ENCODE measurements around the gene SBF2. TPM values are rescaled to one million over a fixed set of nuclear protein-coding genes. Genes with fewer than 3 reads are reported as not detected.

SBF2 gene
- total RNA-seq, 4 donors from 2014 or later, result 20.6 to 48.6 (median 26.0) TPM

GRCh38 chr11:10309163-10310093, 15.4 kb upstream of the SBF2 start:
- no peaks in the 10 kb centered on the region for H3K9me3 ChIP-seq
- peaks cover 30 to 60% (median 32%) of the 10 kb centered on the region in 3 donors for H3K4me1 ChIP-seq
- H3K4me3 ChIP-seq, result peak overlapping the region in 1 of 4 donors; percentile 84
- intact Hi-C loops (cut with DNase I), result loop anchor here (5.0 to 10.0 kb wide), 2 partner anchors 97 to 325 kb away; no protein-coding TSS in a partner anchor
- 19 to 31% methylated on average over 7 to 9 of the region's 12 CpGs for WGBS, 2 donors
- peaks cover 0 to 14% (median 0%) of the 10 kb centered on the region in 4 donors for H3K27me3 ChIP-seq
- TF ChIP-seq CTCF (IDR thresholded peaks at IDR 0.05) (no peak), POLR2A (IDR thresholded peaks at IDR 0.05) (no peak)
- H3K27ac ChIP-seq, result peak overlapping the region; percentile 86 to 96 (median 92)
- H3K36me3 ChIP-seq, result no peaks in the 10 kb centered on the region
- DNase-seq, result no peak

GRCh38 chr11:10308201-10308954, 14.4 kb upstream of the SBF2 start:
- 21% methylated on average over 15 to 16 of the region's 16 CpGs for WGBS, 2 donors
- peaks cover 30 to 71% (median 43%) of the 10 kb centered on the region in 3 donors for H3K4me1 ChIP-seq
- no peak for DNase-seq
- no peaks in the 10 kb centered on the region for H3K36me3 ChIP-seq
- peak overlapping the region; percentile 61 to 84 (median 78) for H3K4me3 ChIP-seq
- intact Hi-C loops (cut with DNase I), result loop anchor here (5.0 to 10.0 kb wide), 2 partner anchors 96 to 324 kb away; no protein-coding TSS in a partner anchor
- H3K27me3 ChIP-seq, result peaks cover 0 to 14% (median 0%) of the 10 kb centered on the region in 4 donors
- H3K9me3 ChIP-seq, result no peaks in the 10 kb centered on the region
- TF ChIP-seq CTCF (IDR thresholded peaks at IDR 0.05) (no peak), POLR2A (IDR thresholded peaks at IDR 0.05) (no peak)
- H3K27ac ChIP-seq, result peak overlapping the region; percentile 86 to 96 (median 92)

GRCh38 chr11:10307400-10308200, 13.6 kb upstream of the SBF2 start:
- peak in 2 of 4 donors; percentile 8 to 31 for TF ChIP-seq POLR2A (IDR thresholded peaks at IDR 0.05)
- peak; percentile 98 to 100 (median 99) for TF ChIP-seq CTCF (IDR thresholded peaks at IDR 0.05)
- H3K36me3 ChIP-seq, result no peaks in the 10 kb centered on the region
- intact Hi-C loops (cut with DNase I), result loop anchor here (5.0 to 10.0 kb wide), 2 partner anchors 95 to 323 kb away; no protein-coding TSS in a partner anchor
- H3K9me3 ChIP-seq, result no peaks in the 10 kb centered on the region
- H3K4me3 ChIP-seq, result peak overlapping the region; percentile 61 to 84 (median 78)
- H3K4me1 ChIP-seq, result peaks cover 30 to 74% (median 43%) of the 10 kb centered on the region in 3 donors
- peak overlapping the region; percentile 86 to 96 (median 92) for H3K27ac ChIP-seq
- peaks cover 0 to 14% (median 0%) of the 10 kb centered on the region in 4 donors for H3K27me3 ChIP-seq
- 1 to 2% methylated on average over 19 to 40 of the region's 62 CpGs for WGBS, 2 donors
- DNase-seq, result peak; percentile 34

- Histone ChIP-seq H3K4me1 (peaks cover 30 to 80% (median 43%) of the 10 kb centered on the region in 3 donors), H3K36me3 (no peaks in the 10 kb centered on the region), H3K27me3 (peaks cover 0 to 14% (median 0%) of the 10 kb centered on the region in 4 donors), H3K27ac (peak overlapping the region; percentile 86 to 96 (median 92)), H3K4me3 (peak overlapping the region; percentile 61 to 84 (median 78)), H3K9me3 (no peaks in the 10 kb centered on the region)
- no peak for DNase-seq
- intact Hi-C loops (cut with DNase I), result loop anchor here (5.0 to 10.0 kb wide), 2 partner anchors 95 to 322 kb away; no protein-coding TSS in a partner anchor
- 10 to 12% methylated on average over 9 of the region's 9 CpGs for WGBS, 2 donors
- TF ChIP-seq CTCF (IDR thresholded peaks at IDR 0.05), result no peak
- TF ChIP-seq POLR2A (IDR thresholded peaks at IDR 0.05), result peak in 2 of 4 donors; percentile 10 to 50
These were observed 13.0 kb upstream of the SBF2 start for GRCh38 chr11:10307022-10307399.

Measured in esophagus squamous epithelium (tissue), 5 donors.